GM23248 (cell line): ENCODE measurements around the gene IL12RB1.

Experiments
- EZH2 ChIP-seq: fragments of 200-600 bp; sonication (generic); IDR thresholded peaks from 2 replicates; pipeline ENCODE4 v1.6.1; 2018; ENCODE audit warnings: antibody characterized with exemption, mild to moderate bottlenecking; ENCODE audit not compliant: insufficient read depth, poor library complexity, severe bottlenecking
- EZH2phosphoT487 ChIP-seq: fragments of 200-600 bp; sonication (generic); IDR thresholded peaks from 2 replicates; pipeline ENCODE4 v1.6.1; 2018; ENCODE audit warnings: antibody characterized with exemption, moderate library complexity, mild to moderate bottlenecking, low read depth; ENCODE audit not compliant: insufficient read depth

- TF ChIP-seq EZH2phosphoT487 (no peak), EZH2 (no peak)
These were observed 66.3 kb downstream of the IL12RB1 start for GRCh38 chr19:18020212-18021085.
